Thymus (tissue), 11 donors: ENCODE results near the gene CRYBA4. TPM values are rescaled to one million over a fixed set of nuclear protein-coding genes. Genes with fewer than 3 reads are reported as not detected.

Source experiments
- DNase-seq, 9 donors: peaks; one replicate each; pipeline ENCODE4 v3.0.0-alpha.2; 2013; ENCODE audit warnings: low spot score in 9 of 9, low read depth in 6 of 9, missing footprints in 1 of 9
- H3K27ac ChIP-seq, 2 donors: one replicate each; pipeline ENCODE4 v1.5.1; 2013; ENCODE audit warnings: control low read depth in 1 of 2, low read depth in 1 of 2, low read length in 1 of 2, mild to moderate bottlenecking in 1 of 2, moderate library complexity in 1 of 2
- H3K27me3 ChIP-seq, 2 donors: one replicate each; pipeline ENCODE4 v1.5.1; 2013; ENCODE audit warnings: low read length in 1 of 2; ENCODE audit not compliant: control insufficient read depth in 2 of 2, insufficient read depth in 1 of 2
- H3K36me3 ChIP-seq, 2 donors: one replicate each; pipeline ENCODE4 v1.5.1; 2013; ENCODE audit warnings: low read length in 1 of 2, mild to moderate bottlenecking in 1 of 2, moderate library complexity in 1 of 2; ENCODE audit not compliant: control insufficient read depth in 2 of 2, insufficient read depth in 2 of 2
- H3K4me1 ChIP-seq, 2 donors: one replicate each; pipeline ENCODE4 v1.5.1; 2013; ENCODE audit warnings: low read length in 2 of 2; ENCODE audit not compliant: control insufficient read depth in 2 of 2, insufficient read depth in 2 of 2
- H3K4me3 ChIP-seq, 2 donors: one replicate each; pipeline ENCODE4 v1.5.1; 2013; ENCODE audit warnings: low read length in 2 of 2, control low read depth in 1 of 2, mild to moderate bottlenecking in 1 of 2
- H3K9me3 ChIP-seq, 2 donors: one replicate each; pipeline ENCODE4 v1.5.1; 2013; ENCODE audit warnings: low read length in 1 of 2, mild to moderate bottlenecking in 1 of 2; ENCODE audit not compliant: control insufficient read depth in 2 of 2, insufficient read depth in 1 of 2
- WGBS: extraction: QIAGEN DNeasy Blood & Tissue Kit; methylation state at CpG from one replicate; pipeline ENCODE4 v1.1.7; 2013; 5-methylcytosine and 5-hydroxymethylcytosine counted together
- polyA plus RNA-seq: library from polyadenylated mRNA; stranded (reverse); fragments of 200-250 nt; gene quantifications from one replicate; pipeline ENCODE4 v1.2.3, GENCODE V29; 2013
- total RNA-seq: library from RNA; stranded (reverse); fragments of 120-200 nt; gene quantifications from one replicate; pipeline ENCODE4 v1.2.4, GENCODE V29; 2013
- donor health status: healthy.

CRYBA4 gene
- total and polyA plus RNA-seq, 2 donors = 0.47 to 1.6 TPM

DNA sequence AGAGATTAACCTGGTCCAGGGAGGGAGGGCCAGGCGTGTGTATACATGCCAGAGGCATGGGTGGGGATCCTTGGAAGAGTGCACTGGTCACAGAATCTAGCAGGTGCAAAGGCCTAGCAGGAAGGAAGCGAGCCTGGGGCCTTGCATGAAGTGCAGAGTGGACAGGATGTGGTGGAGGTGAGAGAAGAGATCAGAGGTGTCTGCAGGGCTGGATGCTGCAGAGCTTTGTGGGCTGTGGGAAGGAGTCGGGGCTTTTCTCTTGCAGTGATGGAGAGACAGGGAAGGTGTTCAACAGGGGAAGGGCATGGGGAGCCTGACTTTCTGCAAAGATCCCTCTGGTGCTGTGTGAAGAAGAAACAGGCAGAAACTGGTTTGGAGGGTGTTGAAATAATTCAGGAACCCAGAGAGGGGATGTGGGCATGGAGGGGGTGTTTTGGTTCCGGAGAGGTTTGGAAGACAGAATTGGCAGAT, 29.3 kb upstream of the CRYBA4 start:
- H3K4me1 ChIP-seq = peaks cover 6 to 28% of the 10 kb centered on the region in 2 donors
- H3K9me3 ChIP-seq = no peaks in the 10 kb centered on the region
- H3K4me3 ChIP-seq = no peak overlapping the region
- H3K36me3 ChIP-seq = no peaks in the 10 kb centered on the region
- DNase-seq = peak in 2 of 9 donors; percentile 40 to 71
- WGBS = 13% methylated on average over 4 of the region's 4 CpGs
- no peak overlapping the region for H3K27ac ChIP-seq
- H3K27me3 ChIP-seq = no peaks in the 10 kb centered on the region

DNA sequence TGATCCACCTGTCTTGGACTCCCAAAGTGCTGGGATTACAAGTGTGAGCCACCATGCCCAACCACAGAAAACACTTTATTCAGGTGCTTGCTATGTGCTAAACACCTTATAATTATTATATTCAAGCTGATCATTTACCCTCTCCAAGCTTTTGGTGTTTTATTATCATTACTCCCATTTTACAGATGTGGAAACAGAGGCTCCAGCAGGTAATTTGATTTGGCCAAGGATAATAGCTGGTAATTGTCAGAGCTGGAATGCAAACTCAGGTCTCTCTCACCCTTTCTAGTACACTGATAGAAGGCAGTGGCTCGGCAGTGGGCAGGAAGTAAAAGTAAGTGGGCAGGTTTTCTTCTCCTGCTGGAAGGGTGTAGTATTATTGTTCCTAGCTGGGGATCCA, 28.0 kb upstream of the CRYBA4 start:
- Histone ChIP-seq H3K27ac (no peak overlapping the region), H3K27me3 (no peaks in the 10 kb centered on the region), H3K9me3 (no peaks in the 10 kb centered on the region), H3K4me3 (no peak overlapping the region), H3K4me1 (peaks cover 6 to 28% of the 10 kb centered on the region in 2 donors), H3K36me3 (no peaks in the 10 kb centered on the region)
- DNase-seq = no peak
- 71% methylated on average over 1 of the region's 1 CpG for WGBS

DNA sequence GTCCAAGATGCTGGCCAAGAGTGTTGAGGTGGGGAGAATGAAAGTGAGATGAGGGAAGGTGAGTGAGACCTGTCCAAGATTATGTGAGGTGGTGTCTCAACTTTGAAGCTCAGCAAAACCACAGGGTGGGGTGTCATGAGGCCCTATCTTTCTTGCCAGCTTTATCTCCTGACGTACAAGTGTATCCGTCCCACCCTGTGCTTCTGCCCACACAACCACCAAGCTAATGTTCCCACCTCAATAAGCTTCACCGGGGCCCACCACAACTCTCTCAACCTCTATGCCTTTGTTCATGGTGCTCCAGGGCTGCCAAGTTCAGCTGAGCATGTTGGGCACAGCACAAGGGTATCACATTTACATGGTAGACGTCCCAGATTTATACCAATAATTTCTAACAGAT, 24.7 kb upstream of the CRYBA4 start:
- Histone ChIP-seq H3K4me1 (peaks cover 4 to 17% of the 10 kb centered on the region in 2 donors), H3K36me3 (no peaks in the 10 kb centered on the region), H3K9me3 (no peaks in the 10 kb centered on the region), H3K4me3 (no peak overlapping the region), H3K27me3 (no peaks in the 10 kb centered on the region), H3K27ac (no peak overlapping the region)
- DNase-seq = peak in 1 of 9 donors; percentile 44
- 33% methylated on average over 4 of the region's 4 CpGs for WGBS

DNA sequence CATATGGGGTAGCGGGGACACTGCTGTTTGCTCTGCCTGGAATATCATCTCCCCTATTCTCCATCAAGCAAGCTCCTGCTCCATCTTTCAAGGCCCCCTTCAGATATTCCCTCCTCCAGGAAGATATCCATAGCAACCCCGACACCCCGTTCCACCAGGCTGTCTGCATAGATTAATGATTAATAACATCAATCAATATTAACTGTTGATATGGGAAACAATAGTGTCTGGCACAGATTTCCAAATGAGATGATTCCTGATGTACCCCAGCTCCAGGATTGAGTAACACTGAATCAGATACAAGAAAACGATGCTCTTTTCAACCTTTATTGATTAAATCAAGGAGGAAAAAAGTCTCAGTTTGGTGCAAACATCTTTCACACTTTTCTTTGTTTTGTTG, 24.3 kb upstream of the CRYBA4 start:
- WGBS = 97% methylated on average over 4 of the region's 4 CpGs
- H3K36me3 ChIP-seq = no peaks in the 10 kb centered on the region

DNA sequence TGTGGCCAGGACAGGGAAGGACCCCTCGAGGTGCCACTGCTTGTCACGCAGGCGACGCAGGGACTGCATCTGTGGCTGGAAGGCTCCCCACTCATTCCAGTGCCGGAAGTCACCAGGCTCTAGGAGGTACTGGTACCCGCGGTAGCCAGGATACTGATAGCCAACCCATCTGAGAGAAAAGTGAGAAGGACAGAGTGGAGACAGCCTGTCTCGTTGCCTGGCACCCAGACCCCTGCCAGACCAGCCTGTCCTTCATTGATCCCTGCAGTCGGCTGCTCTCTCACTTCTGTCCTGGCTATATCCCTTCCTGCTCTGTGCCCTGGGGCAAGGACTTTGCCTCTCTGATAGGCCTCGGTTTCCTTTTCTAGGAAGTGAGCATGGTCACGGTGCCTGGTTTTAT, 22.3 kb upstream of the CRYBA4 start:
- Histone ChIP-seq H3K4me1 (peaks cover 0 to 8% of the 10 kb centered on the region in 2 donors), H3K4me3 (no peak overlapping the region), H3K9me3 (no peaks in the 10 kb centered on the region), H3K27me3 (no peaks in the 10 kb centered on the region), H3K27ac (no peak overlapping the region), H3K36me3 (no peaks in the 10 kb centered on the region)
- WGBS = 97% methylated on average over 11 of the region's 11 CpGs
- DNase-seq = no peak

More for the DNA sequence above, 24.3 kb upstream of the CRYBA4 start:
- no peak for DNase-seq
- no peaks in the 10 kb centered on the region for H3K9me3 ChIP-seq
- no peak overlapping the region for H3K4me3 ChIP-seq
- no peaks in the 10 kb centered on the region for H3K27me3 ChIP-seq
- H3K4me1 ChIP-seq = peaks cover 3 to 13% of the 10 kb centered on the region in 2 donors
- no peak overlapping the region for H3K27ac ChIP-seq

DNA sequence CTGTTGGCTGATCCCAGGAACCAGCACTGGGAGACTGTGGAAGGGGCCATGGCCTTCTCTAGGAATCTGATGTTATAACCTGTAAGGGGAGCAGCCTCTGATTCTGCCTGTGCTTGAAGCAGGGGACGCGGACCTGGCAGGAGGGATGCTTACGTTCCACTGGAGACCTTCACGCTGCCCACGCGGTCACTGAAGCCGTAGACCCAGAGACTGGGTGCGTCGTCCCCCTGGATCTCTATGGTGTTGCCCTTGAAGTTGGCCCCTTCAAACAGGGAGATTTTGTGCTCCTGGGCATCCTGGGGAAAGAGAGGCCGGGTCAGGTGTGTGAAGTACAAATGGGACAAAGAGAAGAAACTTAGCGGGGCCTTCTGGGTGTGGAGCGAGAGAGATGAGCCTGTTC, 20.0 kb upstream of the CRYBA4 start:
- H3K4me1 ChIP-seq = peaks cover 0 to 7% of the 10 kb centered on the region in 2 donors
- no peaks in the 10 kb centered on the region for H3K36me3 ChIP-seq
- no peaks in the 10 kb centered on the region for H3K9me3 ChIP-seq
- DNase-seq = no peak
- H3K27ac ChIP-seq = no peak overlapping the region
- no peak overlapping the region for H3K4me3 ChIP-seq
- 96% methylated on average over 12 of the region's 12 CpGs for WGBS
- H3K27me3 ChIP-seq = no peaks in the 10 kb centered on the region

DNA sequence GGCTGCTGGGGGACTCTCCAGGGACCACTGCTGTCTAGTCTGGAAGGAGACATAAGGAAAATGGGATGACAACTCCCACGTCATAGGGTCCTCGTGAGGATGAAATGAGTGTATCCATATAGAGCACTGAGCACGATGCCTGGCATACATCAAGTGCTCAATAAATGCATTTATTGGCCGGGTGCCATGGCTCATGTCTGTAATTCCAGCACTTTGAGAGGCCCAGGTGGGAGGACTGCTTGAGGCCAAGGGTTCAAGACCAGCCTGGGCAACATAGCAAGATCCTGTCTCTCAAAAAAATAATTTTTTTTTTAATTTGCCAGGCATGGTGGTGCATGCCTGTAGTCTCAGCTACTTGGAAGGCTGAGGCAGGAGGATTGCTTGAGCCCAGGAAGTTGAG, 19.6 kb upstream of the CRYBA4 start:
- Histone ChIP-seq H3K4me3 (no peak overlapping the region), H3K27ac (no peak overlapping the region), H3K36me3 (no peaks in the 10 kb centered on the region), H3K4me1 (peaks cover 0 to 3% of the 10 kb centered on the region in 2 donors), H3K27me3 (no peaks in the 10 kb centered on the region), H3K9me3 (no peaks in the 10 kb centered on the region)
- no peak for DNase-seq
- WGBS = 98% methylated on average over 4 of the region's 4 CpGs

DNA sequence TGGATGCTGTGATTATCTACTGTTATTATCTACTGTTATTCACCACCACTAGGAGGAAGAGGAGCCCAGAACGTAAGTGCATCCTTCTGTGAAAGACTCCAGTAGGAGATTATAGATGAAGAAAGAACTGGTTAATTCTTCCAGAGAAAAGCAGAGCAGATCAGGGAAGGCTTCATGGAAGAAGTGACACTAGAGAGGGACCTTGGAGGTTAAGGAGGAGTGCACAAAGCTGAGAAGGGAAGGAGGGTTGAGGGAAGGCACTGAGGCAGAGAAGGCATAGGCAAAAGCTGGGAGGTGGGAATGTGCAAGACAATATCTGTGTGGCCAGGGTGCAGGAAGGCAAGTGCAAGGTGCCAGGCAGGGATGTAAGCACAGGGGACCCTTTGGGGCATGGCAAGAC, 17.4 kb upstream of the CRYBA4 start:
- Histone ChIP-seq H3K27ac (no peak overlapping the region), H3K27me3 (no peaks in the 10 kb centered on the region), H3K36me3 (no peaks in the 10 kb centered on the region), H3K9me3 (no peaks in the 10 kb centered on the region), H3K4me3 (no peak overlapping the region), H3K4me1 (no peaks in the 10 kb centered on the region)
- 89% methylated on average over 1 of the region's 1 CpG for WGBS
- no peak for DNase-seq

DNA sequence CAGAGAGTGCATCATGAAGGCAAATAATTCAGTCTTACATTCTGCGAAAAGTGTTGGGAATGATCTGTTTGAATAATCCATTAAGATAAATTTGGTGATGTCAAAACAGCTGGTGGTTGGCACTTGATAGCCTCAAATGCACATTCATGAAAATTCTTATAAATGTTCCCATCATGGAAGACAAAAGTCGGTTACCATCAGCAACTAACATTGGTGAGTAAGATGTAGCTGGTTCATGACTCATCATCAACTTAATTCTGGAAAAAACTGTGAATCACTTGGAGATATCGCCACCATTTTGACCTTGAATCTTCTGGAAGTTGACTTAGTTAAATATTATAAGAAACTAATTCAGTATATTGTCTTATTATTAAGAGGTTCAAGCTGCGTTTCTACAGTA, 15.2 kb upstream of the CRYBA4 start:
- no peaks in the 10 kb centered on the region for H3K27me3 ChIP-seq
- WGBS = 99% methylated on average over 4 of the region's 4 CpGs
- no peak overlapping the region for H3K27ac ChIP-seq
- H3K9me3 ChIP-seq = no peaks in the 10 kb centered on the region
- DNase-seq = no peak
- H3K36me3 ChIP-seq = no peaks in the 10 kb centered on the region
- no peaks in the 10 kb centered on the region for H3K4me1 ChIP-seq
- no peak overlapping the region for H3K4me3 ChIP-seq

DNA sequence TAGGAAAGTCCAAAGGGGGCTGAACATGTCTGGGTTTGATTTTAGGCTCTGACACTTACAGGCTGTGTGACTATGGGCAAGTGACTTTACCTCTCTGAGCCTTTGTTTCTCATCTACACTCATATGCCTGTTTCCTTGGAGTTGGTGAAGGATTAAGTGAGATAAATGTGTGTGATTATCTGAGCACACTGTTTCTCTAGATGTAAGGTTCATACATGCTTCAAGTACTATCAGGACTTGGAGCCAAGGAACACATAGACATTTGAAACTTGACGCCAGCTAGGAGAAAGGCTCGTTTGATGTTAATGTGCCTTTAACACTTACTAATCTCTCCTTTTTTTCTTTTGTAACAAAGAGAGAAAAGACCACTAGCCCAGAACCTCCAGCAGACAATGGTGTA, 13.6 kb upstream of the CRYBA4 start:
- no peak overlapping the region for H3K27ac ChIP-seq
- H3K4me3 ChIP-seq = no peak overlapping the region
- H3K9me3 ChIP-seq = no peaks in the 10 kb centered on the region
- WGBS = 90% methylated on average over 2 of the region's 2 CpGs
- peaks cover 0 to 4% of the 10 kb centered on the region in 2 donors for H3K27me3 ChIP-seq
- no peak for DNase-seq
- no peaks in the 10 kb centered on the region for H3K36me3 ChIP-seq
- no peaks in the 10 kb centered on the region for H3K4me1 ChIP-seq
